AG04450 (cell line): Measurements from ENCODE around the gene CORO7. TPM values are rescaled to one million over a fixed set of nuclear protein-coding genes. Genes with fewer than 3 reads are reported as not detected.

Experiments
- CTCF ChIA-PET: fragments of 300-600, 350-600 bp; formaldehyde crosslinking; extraction: SDS; loops from one replicate; lab custom pipeline; 2022; ENCODE audit warnings: antibody characterized with exemption, inconsistent platforms; lab: Charles Lee
- POLR2A ChIA-PET: fragments of 350-600 bp; formaldehyde crosslinking; extraction: SDS; loops from one replicate; lab custom pipeline; 2021; ENCODE audit warnings: antibody characterized with exemption, inconsistent platforms; lab: Yijun Ruan, JAX
- DNase-seq: peaks from one replicate; pipeline ENCODE4 v3.0.0-alpha.2; 2011; ENCODE audit warnings: low read depth, low spot score
- H3K27ac ChIP-seq: one replicate; pipeline ENCODE4 v1.5.1; 2012; ENCODE audit warnings: low read depth, low read length, control low read depth
- H3K27me3 ChIP-seq: one replicate; pipeline ENCODE4 v1.6.0; 2012; ENCODE audit warnings: low read length; ENCODE audit not compliant: control insufficient read depth, insufficient read depth
- H3K4me3 ChIP-seq: 2 replicates; pipeline ENCODE4 v1.5.1; 2011; ENCODE audit warnings: mild to moderate bottlenecking, low read depth, low read length, control low read depth
- H3K9me3 ChIP-seq: 2 replicates; pipeline ENCODE4 v1.5.1; 2012; ENCODE audit warnings: low read length; ENCODE audit not compliant: control insufficient read depth, insufficient read depth
- CTCF ChIP-seq: IDR thresholded peaks from 2 replicates; pipeline ENCODE4 v1.5.1; 2011; ENCODE audit warnings: low read depth, low read length, control low read depth, inconsistent platforms
- polyA plus RNA-seq: library from polyadenylated mRNA; depleted of rRNA; stranded (reverse); fragments of >200 nt; gene quantifications from 2 replicates; pipeline ENCODE4 v1.2.3, GENCODE V29; 2011

CORO7 gene
- polyA plus RNA-seq, 1 experiment: 7.0 TPM

- Histone ChIP-seq H3K4me3 (no peak overlapping the region), H3K27me3 (no peaks in the 10 kb centered on the region), H3K27ac (no peak overlapping the region), H3K9me3 (no peaks in the 10 kb centered on the region; the same call in 1 of the 2 replicates)
- ChIA-PET POLR2A (no interaction called here), CTCF (no interaction called here)
- TF ChIP-seq CTCF: peak; percentile 51
- no peak for DNase-seq
Measured at GRCh38 chr16:4313563-4314531, 102.5 kb downstream of the CORO7 start.

- Histone ChIP-seq H3K27ac (peak overlapping the region; percentile 90), H3K4me3 (no peak overlapping the region), H3K27me3 (no peaks in the 10 kb centered on the region), H3K9me3 (no peaks in the 10 kb centered on the region; the same call in 1 of the 2 replicates)
- DNase-seq: peak; percentile 80
- CTCF ChIA-PET: interaction anchor here (0.5 to 5.0 kb wide), 15 partner anchors 8 to 108 kb away, joined by 3 to 37 read pairs (median 5); partner anchors contain the start of gene TFAP4
- TF ChIP-seq CTCF: peak; percentile 81
- POLR2A ChIA-PET: interaction anchor here (0.6 to 1.3 kb wide), 8 partner anchors 9 to 464 kb away, joined by 3 to 6 read pairs (median 4); no protein-coding TSS in a partner anchor
Measured at GRCh38 chr16:4309833-4310266, 106.5 kb downstream of the CORO7 start.

DNA sequence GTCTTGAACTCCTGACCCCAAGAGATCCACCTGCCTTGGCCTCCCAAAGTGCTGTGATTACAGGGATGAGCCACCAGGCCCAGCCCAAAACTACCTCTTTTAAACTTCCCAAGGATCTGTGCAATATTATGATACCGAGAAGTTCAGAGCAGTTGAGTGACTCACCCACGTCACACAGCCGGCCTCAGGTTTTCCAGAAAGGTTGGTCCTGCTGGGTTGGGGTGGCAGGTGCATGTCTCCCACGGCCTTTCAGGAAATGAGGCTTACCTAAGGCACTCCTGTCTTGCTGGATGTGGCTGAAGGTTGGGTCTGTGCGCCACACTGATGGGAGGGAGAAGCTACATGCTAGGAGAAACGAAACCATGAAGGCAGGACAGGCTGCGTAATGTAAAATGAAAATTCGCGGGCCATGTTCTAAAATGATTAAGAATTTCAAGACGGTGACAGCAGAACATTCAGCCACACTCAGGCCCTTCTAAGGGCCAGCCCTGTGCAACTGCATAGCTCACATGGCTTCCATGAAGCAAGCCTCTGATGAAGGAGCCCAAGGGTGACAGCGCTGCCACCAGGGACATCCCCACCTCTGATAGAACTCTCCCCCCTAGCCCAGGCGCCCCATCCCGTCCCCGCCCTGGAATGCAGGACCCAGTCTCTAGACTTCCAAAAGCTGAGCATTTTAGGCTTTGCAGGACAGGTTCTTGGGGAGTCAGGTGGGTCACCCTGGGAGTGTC, 107.1 kb downstream of the CORO7 start:
- no peak for TF ChIP-seq CTCF
- ChIA-PET POLR2A (interaction anchor here (0.6 to 1.3 kb wide), 7 partner anchors 8 to 37 kb away, joined by 3 to 6 read pairs (median 3); no protein-coding TSS in a partner anchor), CTCF (interaction anchor here (0.5 to 5.0 kb wide), 14 partner anchors 10 to 107 kb away, joined by 3 to 37 read pairs (median 5); partner anchors contain the start of gene TFAP4)
- Histone ChIP-seq H3K9me3 (no peaks in the 10 kb centered on the region; the same call in 1 of the 2 replicates), H3K27ac (peak overlapping the region; percentile 90), H3K4me3 (no peak overlapping the region), H3K27me3 (no peaks in the 10 kb centered on the region)
- DNase-seq: no peak

GRCh38 chr16:4307215-4308037, 109.0 kb downstream of the CORO7 start:
- no peaks in the 10 kb centered on the region; the same call in 1 of the 2 replicates for H3K9me3 ChIP-seq
- peak; percentile 88 for DNase-seq
- ChIA-PET CTCF (interaction anchor here (3.6 to 5.0 kb wide), 2 partner anchors 20 to 25 kb away, joined by 15 to 37 read pairs; no protein-coding TSS in a partner anchor), POLR2A (interaction anchor here (1.3 to 1.6 kb wide), 2 partner anchors 9 to 34 kb away, joined by 4 to 6 read pairs; no protein-coding TSS in a partner anchor)
- H3K27ac ChIP-seq: peak overlapping the region; percentile 65
- no peaks in the 10 kb centered on the region for H3K27me3 ChIP-seq
- no peak for TF ChIP-seq CTCF
- H3K4me3 ChIP-seq: peak overlapping the region; percentile 68
